ENCODE results near the gene SYT7.
A peak's percentile ranks its signal among the peaks of the same experiment; 100 is the strongest.

The SYT7 gene

GRCh38 chr11:61534933-61535839 is 45.7 kb downstream of the SYT7 start:
- no peak for DNase-seq

- DNase-seq: no peak
Measured at GRCh38 chr11:61534025-61534932, 46.6 kb downstream of the SYT7 start.

- no peak for DNase-seq
Measured at GRCh38 chr11:61533401-61533800, 47.5 kb downstream of the SYT7 start.

GRCh38 chr11:61533039-61533375 is 47.9 kb downstream of the SYT7 start:
- DNase-seq: no peak

- DNase-seq: peak; percentile 35
Measured at GRCh38 chr11:61532134-61533038, 48.5 kb downstream of the SYT7 start.

GRCh38 chr11:61531044-61531443 is 49.8 kb downstream of the SYT7 start:
- no peak for DNase-seq

- DNase-seq: no peak
Measured at GRCh38 chr11:61529537-61530225, 51.2 kb downstream of the SYT7 start.

- DNase-seq: no peak
Measured at GRCh38 chr11:61528114-61528513, 52.8 kb downstream of the SYT7 start.

- DNase-seq: no peak
Measured at GRCh38 chr11:61526956-61527731, 53.7 kb downstream of the SYT7 start.

GRCh38 chr11:61526229-61526628 is 54.6 kb downstream of the SYT7 start:
- DNase-seq: no peak

- DNase-seq: no peak
Measured at GRCh38 chr11:61524963-61525587, 55.8 kb downstream of the SYT7 start.

- no peak for DNase-seq
Measured at GRCh38 chr11:61524446-61524845, 56.4 kb downstream of the SYT7 start.

- DNase-seq: no peak
Measured at GRCh38 chr11:61522881-61523280, 58.0 kb downstream of the SYT7 start.

GRCh38 chr11:61518032-61518795 is 62.7 kb downstream of the SYT7 start:
- no peak for DNase-seq

GRCh38 chr11:61516675-61517572 is 64.0 kb downstream of the SYT7 start:
- peak; percentile 7 for DNase-seq

- no peak for DNase-seq
Measured at GRCh38 chr11:61516191-61516590, 64.7 kb downstream of the SYT7 start.

GRCh38 chr11:61515686-61516085 is 65.2 kb downstream of the SYT7 start:
- no peak for DNase-seq

GRCh38 chr11:61514050-61514917 is 66.6 kb downstream of the SYT7 start:
- DNase-seq: no peak
